Keratinocyte (primary cell): ENCODE measurements around the gene HMGB1. TPM values are rescaled to one million over a fixed set of nuclear protein-coding genes. Genes with fewer than 3 reads are reported as not detected.

Experiments
- DNase-seq: peaks from one replicate; pipeline ENCODE4 v3.0.0-alpha.2; 2011; ENCODE audit warnings: low read depth, missing footprints, low spot score
- FAIRE-seq: peaks from 2 replicates; lab custom pipeline; 2011; peaks lifted over from hg19 to GRCh38; lab: Jason Lieb, UNC
- H2AFZ ChIP-seq: 2 replicates; pipeline ENCODE4 v1.6.0; 2012; ENCODE audit warnings: low read length, control low read depth, inconsistent platforms; ENCODE audit not compliant: control insufficient read depth
- H3K27ac ChIP-seq: 2 replicates; pipeline ENCODE4 v1.5.1; 2011; ENCODE audit warnings: low read length; ENCODE audit not compliant: control insufficient read depth, insufficient read depth
- H3K27me3 ChIP-seq: 3 replicates; pipeline ENCODE4 v1.6.0; 2011; ENCODE audit warnings: low read length; ENCODE audit not compliant: control insufficient read depth, insufficient read depth; ENCODE audit errors: extremely low read depth
- H3K36me3 ChIP-seq, 2 experiments: 2 replicates in 1 of 2; 3 replicates in 1 of 2; pipeline ENCODE4 v1.5.1; 2011; ENCODE audit warnings: low read length in 2 of 2, mild to moderate bottlenecking in 1 of 2; ENCODE audit not compliant: control insufficient read depth in 2 of 2, insufficient read depth in 2 of 2; ENCODE audit errors: extremely low read depth in 1 of 2
- H3K4me1 ChIP-seq: 3 replicates; pipeline ENCODE4 v1.5.1; 2011; ENCODE audit warnings: low read length; ENCODE audit not compliant: control insufficient read depth, insufficient read depth; ENCODE audit errors: extremely low read depth
- H3K4me2 ChIP-seq: 3 replicates; pipeline ENCODE4 v1.6.0; 2011; ENCODE audit warnings: low read depth, low read length; ENCODE audit not compliant: control insufficient read depth, insufficient read depth; ENCODE audit errors: extremely low read depth
- H3K4me3 ChIP-seq, 3 experiments: fragments of 200-600 bp in 1 of 3; sonication (generic) in 1 of 3; 2 replicates in 2 of 3; 3 replicates in 1 of 3; pipeline ENCODE4 v1.5.1; 2011 to 2016; ENCODE audit warnings: low read length in 3 of 3, mild to moderate bottlenecking in 3 of 3, control low read depth in 2 of 3, inconsistent platforms in 1 of 3, low read depth in 1 of 3, mixed read lengths in 1 of 3, mixed run types in 1 of 3, moderate library complexity in 1 of 3; ENCODE audit not compliant: control insufficient read depth in 2 of 3, insufficient read depth in 2 of 3; ENCODE audit errors: extremely low read depth in 1 of 3
- H3K79me2 ChIP-seq: 2 replicates; pipeline ENCODE4 v1.6.0; 2012; ENCODE audit warnings: low read length; ENCODE audit not compliant: control insufficient read depth, insufficient read depth
- H3K9ac ChIP-seq: 3 replicates; pipeline ENCODE4 v1.6.0; 2011; ENCODE audit warnings: low read length; ENCODE audit not compliant: control insufficient read depth, insufficient read depth; ENCODE audit errors: extremely low read depth
- H3K9me1 ChIP-seq: 3 replicates; pipeline ENCODE4 v1.6.0; 2011; ENCODE audit warnings: low read length; ENCODE audit not compliant: control insufficient read depth, insufficient read depth; ENCODE audit errors: extremely low read depth
- H3K9me3 ChIP-seq: 2 replicates; pipeline ENCODE4 v1.5.1; 2012; ENCODE audit warnings: low read depth, low read length; ENCODE audit not compliant: control insufficient read depth
- H4K20me1 ChIP-seq: 3 replicates; pipeline ENCODE4 v1.6.0; 2011; ENCODE audit warnings: low read length; ENCODE audit not compliant: control insufficient read depth, insufficient read depth; ENCODE audit errors: extremely low read depth
- EZH2 ChIP-seq: IDR thresholded peaks from one replicate; pipeline ENCODE4 v1.6.1; 2012; ENCODE audit warnings: inconsistent platforms, mild to moderate bottlenecking, low read length, moderate library complexity
- dilution Hi-C: fragments of 300-500 bp; cut with MboI; formaldehyde crosslinking; loops from one replicate; pipeline ENCODE4 v1.7.0; 2020; ENCODE audit warnings: low sequenced_read_pairs; ENCODE audit not compliant: extremely low pct_ligation_motif_present
- polyA plus RNA-seq, 5 experiments: library from polyadenylated mRNA; depleted of rRNA in 3 of 5; stranded (reverse) in 3 of 5; stranded (forward) in 1 of 5; unstranded in 1 of 5; fragments of >200 nt; gene quantifications; 1 replicate in 1 of 5; 2 replicates in 3 of 5; 3 replicates in 1 of 5; pipeline versions ENCODE4 v1.2.1 to v1.2.3, GENCODE V29; 2011 to 2012; ENCODE audit warnings: missing spikeins in 2 of 5, low read depth in 1 of 5, low replicate concordance in 1 of 5
- TF ChIP-seq, protein P1 (sequence below), 3 experiments: IDR thresholded peaks in 1 of 3; conservative IDR thresholded peaks in 1 of 3; optimal IDR thresholded peaks in 1 of 3; 2 replicates in 2 of 3; 3 replicates in 1 of 3; pipeline versions ENCODE3 to v1.5.1; 2011; ENCODE audit warnings: low read length in 3 of 3, mild to moderate bottlenecking in 3 of 3, moderate library complexity in 2 of 3, control low read depth in 1 of 3, inconsistent platforms in 1 of 3; ENCODE audit not compliant: insufficient read depth in 2 of 3; ENCODE audit errors: extremely low read depth in 1 of 3

HMGB1 gene
- polyA plus RNA-seq, 1 donor (not counting 4 experiments of a cell fraction or from before 2014, with no cell fraction given): 221 TPM

DNA sequence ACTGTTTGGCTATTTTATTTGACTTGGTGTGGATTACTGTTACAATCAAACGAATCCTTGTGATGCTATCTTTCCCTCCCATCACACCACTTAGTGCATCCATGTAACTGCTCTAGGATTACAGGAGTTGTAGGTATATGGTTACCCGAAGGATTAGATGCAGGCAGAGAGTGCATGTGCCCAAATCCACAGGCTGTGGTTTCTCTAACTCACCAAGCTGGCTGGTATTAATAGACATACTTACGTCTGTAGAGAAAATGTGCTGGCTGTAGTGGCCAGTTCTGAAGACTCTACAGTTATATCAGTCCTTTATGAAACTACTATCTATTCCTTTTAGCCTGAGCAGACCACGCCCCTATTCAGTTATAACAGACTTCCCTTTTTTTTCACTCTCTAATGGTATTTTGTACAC is 1.1 kb upstream of the HMGB1 start:
- Histone ChIP-seq H3K4me2 (peak overlapping the region; percentile 79), H2AFZ (peak overlapping the region; percentile 39), H4K20me1 (no peaks in the 10 kb centered on the region), H3K4me3 (peak overlapping the region in 1 of 3 experiments; percentile 63), H3K27ac (peak overlapping the region; percentile 85), H3K9me3 (no peaks in the 10 kb centered on the region), H3K27me3 (no peaks in the 10 kb centered on the region), H3K4me1 (peaks cover 16% of the 10 kb centered on the region), H3K9ac (no peak overlapping the region), H3K79me2 (peaks cover 22% of the 10 kb centered on the region), H3K9me1 (no peaks in the 10 kb centered on the region), H3K36me3 (peaks cover 1 to 10% of the 10 kb centered on the region in 2 experiments)
- TF ChIP-seq, protein P1, sequence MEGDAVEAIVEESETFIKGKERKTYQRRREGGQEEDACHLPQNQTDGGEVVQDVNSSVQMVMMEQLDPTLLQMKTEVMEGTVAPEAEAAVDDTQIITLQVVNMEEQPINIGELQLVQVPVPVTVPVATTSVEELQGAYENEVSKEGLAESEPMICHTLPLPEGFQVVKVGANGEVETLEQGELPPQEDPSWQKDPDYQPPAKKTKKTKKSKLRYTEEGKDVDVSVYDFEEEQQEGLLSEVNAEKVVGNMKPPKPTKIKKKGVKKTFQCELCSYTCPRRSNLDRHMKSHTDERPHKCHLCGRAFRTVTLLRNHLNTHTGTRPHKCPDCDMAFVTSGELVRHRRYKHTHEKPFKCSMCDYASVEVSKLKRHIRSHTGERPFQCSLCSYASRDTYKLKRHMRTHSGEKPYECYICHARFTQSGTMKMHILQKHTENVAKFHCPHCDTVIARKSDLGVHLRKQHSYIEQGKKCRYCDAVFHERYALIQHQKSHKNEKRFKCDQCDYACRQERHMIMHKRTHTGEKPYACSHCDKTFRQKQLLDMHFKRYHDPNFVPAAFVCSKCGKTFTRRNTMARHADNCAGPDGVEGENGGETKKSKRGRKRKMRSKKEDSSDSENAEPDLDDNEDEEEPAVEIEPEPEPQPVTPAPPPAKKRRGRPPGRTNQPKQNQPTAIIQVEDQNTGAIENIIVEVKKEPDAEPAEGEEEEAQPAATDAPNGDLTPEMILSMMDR (optimal IDR thresholded peaks at IDR 0.05 in 1 of 3, IDR thresholded peaks at IDR 0.05 in 1 of 3, conservative IDR thresholded peaks at IDR 0.05 in 1 of 3; ENCODE audit: extremely low read depth in 1 of 3, insufficient read depth in 2 of 3, low read length in 3 of 3): no peak
- no peak for TF ChIP-seq EZH2
- FAIRE-seq: no peak
- DNase-seq: no peak
- dilution Hi-C loops: no loop called here

DNA sequence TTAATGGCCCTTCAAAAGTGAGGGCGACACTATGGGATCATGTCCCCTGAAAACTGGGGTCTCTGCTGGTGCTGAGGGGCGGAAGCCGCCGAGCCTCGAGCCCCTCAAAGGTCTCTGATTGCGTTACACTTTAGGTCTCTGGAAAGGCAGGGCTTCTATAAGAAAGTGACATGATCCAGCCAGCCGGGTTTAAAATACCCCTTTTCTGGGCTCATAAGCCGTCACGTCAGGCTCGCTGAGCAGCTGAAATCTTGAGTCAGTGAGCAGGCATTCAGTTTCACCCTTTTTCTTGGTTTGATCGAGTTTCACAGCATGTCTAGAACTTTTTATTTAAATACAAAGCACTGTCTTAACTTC is 600 bp upstream of the HMGB1 start:
- no peak for DNase-seq
- no peak for TF ChIP-seq EZH2
- TF ChIP-seq, protein P1 (optimal IDR thresholded peaks at IDR 0.05 in 1 of 3, IDR thresholded peaks at IDR 0.05 in 1 of 3, conservative IDR thresholded peaks at IDR 0.05 in 1 of 3; ENCODE audit: extremely low read depth in 1 of 3, insufficient read depth in 2 of 3, low read length in 3 of 3): no peak
- no peaks in the 10 kb centered on the region for H3K9me1 ChIP-seq
- H3K27me3 ChIP-seq: no peaks in the 10 kb centered on the region
- peak overlapping the region; percentile 85 for H3K27ac ChIP-seq
- no peak for FAIRE-seq
- H3K9me3 ChIP-seq: no peaks in the 10 kb centered on the region
- H3K4me2 ChIP-seq: peak overlapping the region; percentile 79
- dilution Hi-C loops: no loop called here
- H3K79me2 ChIP-seq: peaks cover 23% of the 10 kb centered on the region
- H3K9ac ChIP-seq: peak overlapping the region; percentile 92
- peak overlapping the region in 2 of 3 experiments; percentile 22 to 63 for H3K4me3 ChIP-seq
- peak overlapping the region; percentile 45 for H2AFZ ChIP-seq
- peaks cover 1 to 10% of the 10 kb centered on the region in 2 experiments for H3K36me3 ChIP-seq
- peaks cover 16% of the 10 kb centered on the region for H3K4me1 ChIP-seq
- no peaks in the 10 kb centered on the region for H4K20me1 ChIP-seq
